Epithelial cell of prostate (primary cell): ENCODE measurements around the gene EPG5.
"Not testable (repeated sequence)": the region's sequence is repeated elsewhere in the genome, so short reads cannot be mapped to it uniquely, and the experiment has no call there.

ENCODE experiments used
- DNase-seq: peaks from one replicate; pipeline ENCODE4 v3.0.0-alpha.2; 2011; ENCODE audit warnings: low read depth, low spot score
- H3K27ac ChIP-seq: fragments of 450-650 bp; 2 replicates; pipeline ENCODE4 v1.5.1; 2017; ENCODE audit warnings: mild to moderate bottlenecking

The EPG5 gene

GRCh38 chr18:45874491-45875184 is 92.5 kb downstream of the EPG5 start:
- no peak for DNase-seq

GRCh38 chr18:45871431-45872084 is 95.6 kb downstream of the EPG5 start:
- peak; percentile 53 for DNase-seq
- H3K27ac ChIP-seq: peak overlapping the region; percentile 50

More at GRCh38 chr18:45874491-45875184, 92.5 kb downstream of the EPG5 start:
- H3K27ac ChIP-seq: no peak overlapping the region

GRCh38 chr18:45870419-45870818 is 96.7 kb downstream of the EPG5 start:
- no peak overlapping the region for H3K27ac ChIP-seq
- no peak for DNase-seq

GRCh38 chr18:45865466-45865865 is 101.7 kb downstream of the EPG5 start:
- DNase-seq: no peak
- no peak overlapping the region for H3K27ac ChIP-seq

- no peak for DNase-seq
- no peak overlapping the region for H3K27ac ChIP-seq
Observed at GRCh38 chr18:45864081-45864480, 103.0 kb downstream of the EPG5 start.

- H3K27ac ChIP-seq: no peak overlapping the region
- DNase-seq: no peak
Observed at GRCh38 chr18:45863469-45863868, 103.7 kb downstream of the EPG5 start.

- H3K27ac ChIP-seq: no peak overlapping the region
- DNase-seq: no peak
Observed at GRCh38 chr18:45861926-45862325, 105.2 kb downstream of the EPG5 start.

GRCh38 chr18:45860971-45861370 is 106.2 kb downstream of the EPG5 start:
- no peak overlapping the region for H3K27ac ChIP-seq
- DNase-seq: no peak

- H3K27ac ChIP-seq: no peak overlapping the region
- DNase-seq: no peak
Observed at GRCh38 chr18:45860492-45860891, 106.6 kb downstream of the EPG5 start.

- no peak for DNase-seq
- H3K27ac ChIP-seq: no peak overlapping the region
Observed at GRCh38 chr18:45859334-45859733, 107.8 kb downstream of the EPG5 start.

- no peak for DNase-seq
- H3K27ac ChIP-seq: no peak overlapping the region
Observed at GRCh38 chr18:45856531-45856930, 110.6 kb downstream of the EPG5 start.

GRCh38 chr18:45854036-45854586 is 113.0 kb downstream of the EPG5 start:
- H3K27ac ChIP-seq: no peak overlapping the region
- no peak for DNase-seq

GRCh38 chr18:45852631-45853030 is 114.5 kb downstream of the EPG5 start:
- no peak overlapping the region for H3K27ac ChIP-seq
- no peak for DNase-seq

GRCh38 chr18:45851161-45851925 is 115.8 kb downstream of the EPG5 start:
- DNase-seq: no peak
- no peak overlapping the region for H3K27ac ChIP-seq

- no peak for DNase-seq
- H3K27ac ChIP-seq: no peak overlapping the region
Observed at GRCh38 chr18:45850021-45850420, 117.1 kb downstream of the EPG5 start.

GRCh38 chr18:45849529-45849928 is 117.6 kb downstream of the EPG5 start:
- no peak overlapping the region for H3K27ac ChIP-seq
- DNase-seq: no peak

GRCh38 chr18:45848643-45849042 is 118.5 kb downstream of the EPG5 start:
- not testable (repeated sequence) for DNase-seq, H3K27ac ChIP-seq

GRCh38 chr18:45847119-45847518 is 120.0 kb downstream of the EPG5 start:
- H3K27ac ChIP-seq: no peak overlapping the region
- DNase-seq: no peak

- H3K27ac ChIP-seq: no peak overlapping the region
- DNase-seq: no peak
Observed at GRCh38 chr18:45845410-45845809, 121.7 kb downstream of the EPG5 start.

GRCh38 chr18:45844938-45845337 is 122.2 kb downstream of the EPG5 start:
- DNase-seq: no peak
- H3K27ac ChIP-seq: no peak overlapping the region

- H3K27ac ChIP-seq: no peak overlapping the region
- no peak for DNase-seq
Observed at GRCh38 chr18:45843019-45843418, 124.1 kb downstream of the EPG5 start.
